Parathyroid adenoma (tissue), 2 donors: Measurements from ENCODE around the gene AUH.

Experiments
- H2AFZ ChIP-seq: fragments of 300-600 bp; sonication (generic); one replicate; pipeline ENCODE4 v1.7.0; 2017; ENCODE audit warnings: antibody characterized with exemption, mild to moderate bottlenecking
- H3K27ac ChIP-seq: fragments of 300-600 bp; sonication (generic); one replicate; pipeline ENCODE4 v1.7.0; 2017
- H3K27me3 ChIP-seq: fragments of 300-600 bp; sonication (generic); one replicate; pipeline ENCODE4 v1.7.0; 2017; ENCODE audit warnings: low read length; ENCODE audit not compliant: control insufficient read depth, insufficient read depth
- H3K36me3 ChIP-seq: fragments of 300-600 bp; sonication (generic); one replicate; pipeline ENCODE4 v1.7.0; 2017; ENCODE audit warnings: low read length; ENCODE audit not compliant: control insufficient read depth, insufficient read depth
- H3K4me1 ChIP-seq: fragments of 300-600 bp; sonication (generic); one replicate; pipeline ENCODE4 v1.7.0; 2017; ENCODE audit warnings: control low read depth
- H3K4me2 ChIP-seq: fragments of 300-600 bp; sonication (generic); one replicate; pipeline ENCODE4 v1.7.0; 2017; ENCODE audit warnings: low read length
- H3K4me3 ChIP-seq: fragments of 300-600 bp; sonication (generic); one replicate; pipeline ENCODE4 v1.7.0; 2017; ENCODE audit warnings: low read depth, low read length
- H3K79me2 ChIP-seq: fragments of 300-600 bp; sonication (generic); one replicate; pipeline ENCODE4 v1.7.0; 2017; ENCODE audit warnings: control low read depth
- H3K9ac ChIP-seq: fragments of 300-600 bp; sonication (generic); one replicate; pipeline ENCODE4 v1.7.0; 2017; ENCODE audit warnings: mild to moderate bottlenecking
- H3K9me3 ChIP-seq: fragments of 300-600 bp; sonication (generic); one replicate; pipeline ENCODE4 v1.7.0; 2017; ENCODE audit warnings: low read length; ENCODE audit not compliant: control insufficient read depth
- CTCF ChIP-seq: fragments of 300-600 bp; sonication (generic); IDR thresholded peaks from one replicate; pipeline ENCODE4 v1.7.0; 2017; ENCODE audit warnings: antibody characterized with exemption, mild to moderate bottlenecking
- donor health status: primary hyperparathyroidism.

Gene AUH

GRCh38 chr9:91166796-91167366, 194.8 kb downstream of the AUH start:
- Histone ChIP-seq H3K79me2 (no peaks in the 10 kb centered on the region), H2AFZ (no peak overlapping the region), H3K9me3 (no peaks in the 10 kb centered on the region), H3K9ac (no peak overlapping the region), H3K4me2 (no peak overlapping the region), H3K4me1 (no peaks in the 10 kb centered on the region), H3K27ac (no peak overlapping the region), H3K27me3 (no peaks in the 10 kb centered on the region), H3K4me3 (no peak overlapping the region), H3K36me3 (no peaks in the 10 kb centered on the region)
- no peak for TF ChIP-seq CTCF

- Histone ChIP-seq H3K4me2 (no peak overlapping the region), H3K27me3 (no peaks in the 10 kb centered on the region), H3K4me3 (no peak overlapping the region), H3K9ac (no peak overlapping the region), H3K79me2 (no peaks in the 10 kb centered on the region), H3K36me3 (no peaks in the 10 kb centered on the region), H3K4me1 (no peaks in the 10 kb centered on the region), H3K27ac (no peak overlapping the region), H2AFZ (no peak overlapping the region), H3K9me3 (no peaks in the 10 kb centered on the region)
- TF ChIP-seq CTCF: no peak
These were observed 196.8 kb downstream of the AUH start for GRCh38 chr9:91164724-91165520.
